Adipocyte (in vitro differentiated cells): ENCODE measurements around the gene RCOR1.
"Not testable (repeated sequence)": the region's sequence is repeated elsewhere in the genome, so short reads cannot be mapped to it uniquely, and the experiment has no call there.

ENCODE experiments used
- DNase-seq: peaks from one replicate; pipeline ENCODE4 v3.0.0-alpha.2; 2015; ENCODE audit warnings: low read depth
- H3K27me3 ChIP-seq: replicated peaks from 2 replicates; pipeline ENCODE4 v1.7.0; 2013; ENCODE audit warnings: mild to moderate bottlenecking, low read length, moderate library complexity; ENCODE audit not compliant: control insufficient read depth, insufficient read depth
- H3K36me3 ChIP-seq: 2 replicates; pipeline ENCODE4 v1.7.0; 2013; ENCODE audit warnings: low read length, mild to moderate bottlenecking, moderate library complexity; ENCODE audit not compliant: control insufficient read depth, insufficient read depth, severe bottlenecking
- H3K4me1 ChIP-seq: 2 replicates; pipeline ENCODE4 v1.7.0; 2013; ENCODE audit warnings: mild to moderate bottlenecking, low read length, moderate library complexity; ENCODE audit not compliant: control insufficient read depth, insufficient read depth
- H3K4me3 ChIP-seq: 2 replicates; pipeline ENCODE4 v1.7.0; 2013; ENCODE audit warnings: mild to moderate bottlenecking, low read length, moderate library complexity
- H3K9ac ChIP-seq: 2 replicates; pipeline ENCODE4 v1.7.0; 2013; ENCODE audit warnings: mild to moderate bottlenecking, low read length, moderate library complexity
- H3K9me3 ChIP-seq: 2 replicates; pipeline ENCODE4 v1.7.0; 2013; ENCODE audit warnings: mild to moderate bottlenecking, low read length, moderate library complexity; ENCODE audit not compliant: control insufficient read depth

RCOR1 gene

DNA sequence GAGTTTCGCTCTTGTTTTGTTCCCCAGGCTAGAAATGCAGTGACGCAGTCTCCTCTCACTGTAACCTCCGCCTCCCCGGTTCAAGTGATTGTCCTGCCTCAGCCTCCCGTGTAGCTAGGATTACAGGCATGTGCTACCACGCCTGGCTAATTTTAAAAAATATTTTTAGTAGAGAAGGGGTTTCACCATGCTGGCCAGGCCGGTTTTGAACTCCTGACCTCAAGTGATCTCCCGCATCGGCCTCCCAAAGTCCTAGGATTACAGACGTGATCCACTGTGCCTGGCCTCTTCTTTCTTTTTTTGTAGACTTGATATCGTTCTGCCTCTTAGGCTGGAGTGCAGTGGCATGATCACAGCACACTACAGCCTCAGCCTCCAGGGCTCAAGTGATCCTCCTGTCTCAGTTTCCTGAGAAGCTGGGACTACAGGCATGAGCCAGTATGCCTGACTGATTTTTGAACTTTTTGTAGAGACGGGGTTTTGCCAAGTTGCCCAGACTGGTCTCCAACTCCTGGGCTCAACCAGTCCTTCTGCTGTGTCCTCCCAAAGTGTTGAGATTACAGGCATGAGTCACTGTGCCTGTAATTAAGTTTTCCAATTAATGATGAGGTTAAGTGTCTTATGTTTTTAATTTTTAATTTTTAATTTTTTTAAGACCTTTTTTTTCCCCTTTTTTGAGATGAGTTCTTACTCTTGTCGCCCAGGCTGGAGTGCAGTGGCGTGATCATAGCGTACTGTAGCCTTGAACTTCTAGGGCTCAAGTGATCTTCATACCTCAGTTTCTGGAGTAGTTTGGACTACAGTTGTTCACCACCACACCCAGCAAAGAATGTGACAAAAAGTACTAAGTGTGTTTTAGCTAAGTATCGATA lies 10.2 kb downstream of the RCOR1 start:
- peaks cover 14% of the 10 kb centered on the region for H3K4me1 ChIP-seq
- no peak overlapping the region for H3K4me3 ChIP-seq
- H3K36me3 ChIP-seq, result peaks cover 5% of the 10 kb centered on the region
- H3K9ac ChIP-seq, result no peak overlapping the region
- H3K27me3 ChIP-seq, result no peaks in the 10 kb centered on the region
- no peaks in the 10 kb centered on the region for H3K9me3 ChIP-seq
- DNase-seq, result no peak

DNA sequence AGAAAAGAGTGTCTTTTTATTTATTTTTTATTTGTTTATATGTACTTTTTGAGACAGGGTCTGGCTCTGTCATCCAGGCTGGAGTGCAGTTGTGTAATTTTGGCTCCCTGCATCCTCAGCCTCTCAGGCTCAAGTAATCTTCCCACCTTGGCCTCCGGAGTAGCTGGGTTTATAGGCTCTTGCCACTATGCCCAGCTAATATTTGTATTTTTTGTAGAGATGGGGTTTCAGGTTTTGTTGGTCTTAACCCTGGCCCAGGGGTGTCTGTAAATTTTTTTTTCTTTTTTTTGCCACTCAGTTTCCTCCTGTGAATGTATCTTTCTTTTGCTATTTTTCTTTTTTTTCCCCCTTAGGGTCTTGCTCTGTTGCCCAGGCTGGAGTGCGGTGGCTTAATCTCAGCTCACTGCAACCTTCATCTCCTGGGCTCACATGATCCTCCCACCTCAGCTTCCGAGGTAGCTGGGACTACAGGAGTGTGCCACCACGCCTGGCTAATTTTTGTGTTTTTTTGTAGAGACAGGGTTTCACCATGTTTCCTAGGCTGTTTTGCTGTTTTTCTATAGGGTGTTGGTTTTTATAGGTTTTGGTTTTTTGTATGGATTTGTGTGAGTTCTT lies 11.0 kb downstream of the RCOR1 start:
- no peaks in the 10 kb centered on the region for H3K9me3 ChIP-seq
- DNase-seq, result no peak
- no peak overlapping the region for H3K4me3 ChIP-seq
- H3K27me3 ChIP-seq, result no peaks in the 10 kb centered on the region
- peaks cover 5% of the 10 kb centered on the region for H3K36me3 ChIP-seq
- H3K9ac ChIP-seq, result no peak overlapping the region
- H3K4me1 ChIP-seq, result peaks cover 14% of the 10 kb centered on the region

DNA sequence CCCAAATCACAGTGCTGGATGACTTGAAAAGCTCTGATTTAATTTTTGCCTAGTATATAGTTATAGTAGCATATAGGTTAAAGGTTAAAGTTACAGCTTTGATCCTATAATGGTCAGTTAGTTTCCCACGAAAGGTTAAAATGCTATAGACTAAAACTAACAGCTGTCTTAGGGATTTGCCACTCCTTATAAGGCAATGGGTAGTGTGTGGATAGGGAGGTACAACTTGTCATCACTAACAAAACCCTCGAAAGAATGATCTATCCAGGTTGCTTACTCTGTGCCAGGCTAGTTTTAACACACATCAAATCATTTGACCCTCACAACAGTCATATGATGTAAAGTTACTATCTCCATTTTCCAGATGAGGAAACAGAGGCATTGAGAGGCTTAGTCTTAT lies 11.7 kb downstream of the RCOR1 start:
- H3K36me3 ChIP-seq, result peaks cover under 1% of the 10 kb centered on the region
- H3K4me3 ChIP-seq, result no peak overlapping the region
- H3K9ac ChIP-seq, result no peak overlapping the region
- DNase-seq, result no peak
- no peaks in the 10 kb centered on the region for H3K27me3 ChIP-seq
- no peaks in the 10 kb centered on the region for H3K9me3 ChIP-seq
- H3K4me1 ChIP-seq, result peaks cover 14% of the 10 kb centered on the region

- no peak overlapping the region for H3K4me3 ChIP-seq
- no peak overlapping the region for H3K9ac ChIP-seq
- H3K4me1 ChIP-seq, result peaks cover 14% of the 10 kb centered on the region
- no peaks in the 10 kb centered on the region for H3K9me3 ChIP-seq
- peak; percentile 74 for DNase-seq
- no peaks in the 10 kb centered on the region for H3K36me3 ChIP-seq
- no peaks in the 10 kb centered on the region for H3K27me3 ChIP-seq
These were observed 12.6 kb downstream of the RCOR1 start for GRCh38 chr14:102605029-102605428.

DNA sequence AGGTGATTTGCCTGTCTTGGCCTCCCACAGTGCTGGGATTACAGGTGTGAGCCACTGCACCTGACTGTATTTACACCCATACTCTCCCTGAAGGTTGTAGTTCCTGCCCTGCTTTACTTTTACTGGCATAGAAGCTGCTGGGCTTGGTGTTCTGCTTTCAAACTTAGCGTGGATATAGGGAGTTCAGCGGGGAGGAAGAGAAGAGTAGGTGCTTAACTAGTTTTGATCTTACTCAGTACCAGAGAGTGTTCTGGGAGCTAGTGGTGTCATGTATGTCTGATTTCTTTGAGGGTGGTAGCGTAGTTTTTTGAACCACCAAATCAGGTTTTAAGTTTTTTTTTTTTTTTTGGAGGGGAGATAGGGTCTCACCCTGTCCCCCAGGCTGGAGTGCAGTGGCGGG lies 13.8 kb downstream of the RCOR1 start:
- Histone ChIP-seq H3K36me3 (no peaks in the 10 kb centered on the region), H3K9me3 (no peaks in the 10 kb centered on the region), H3K9ac (no peak overlapping the region), H3K4me1 (peaks cover 15% of the 10 kb centered on the region), H3K27me3 (no peaks in the 10 kb centered on the region), H3K4me3 (no peak overlapping the region)
- no peak for DNase-seq

DNA sequence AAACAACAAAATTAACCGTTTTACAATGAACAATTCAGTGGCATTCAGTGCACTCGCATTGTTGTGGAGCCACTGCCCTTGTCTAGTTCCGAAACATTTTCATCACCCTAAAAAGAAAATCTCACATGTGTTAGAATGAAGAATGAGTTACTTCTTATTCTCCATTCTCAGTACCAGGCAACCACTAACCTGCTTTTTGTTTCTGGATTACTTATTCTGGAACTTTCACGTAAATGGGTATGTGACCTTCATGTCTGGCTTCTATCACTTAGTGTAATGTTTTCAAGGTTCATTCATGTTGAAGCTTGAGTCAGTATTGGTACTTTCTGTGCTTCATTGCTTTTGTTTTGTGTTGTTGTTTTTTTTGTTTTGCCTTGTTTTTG lies 15.6 kb downstream of the RCOR1 start:
- Histone ChIP-seq H3K4me1 (peaks cover 18% of the 10 kb centered on the region), H3K36me3 (no peaks in the 10 kb centered on the region), H3K4me3 (no peak overlapping the region), H3K9ac (no peak overlapping the region), H3K9me3 (no peaks in the 10 kb centered on the region), H3K27me3 (no peaks in the 10 kb centered on the region)
- no peak for DNase-seq

- Histone ChIP-seq H3K27me3 (no peaks in the 10 kb centered on the region), H3K36me3 (no peaks in the 10 kb centered on the region), H3K9me3 (no peaks in the 10 kb centered on the region), H3K4me3 (no peak overlapping the region), H3K9ac (no peak overlapping the region), H3K4me1 (peaks cover 8% of the 10 kb centered on the region)
- no peak for DNase-seq
These were observed 18.7 kb downstream of the RCOR1 start for GRCh38 chr14:102610968-102611811.

DNA sequence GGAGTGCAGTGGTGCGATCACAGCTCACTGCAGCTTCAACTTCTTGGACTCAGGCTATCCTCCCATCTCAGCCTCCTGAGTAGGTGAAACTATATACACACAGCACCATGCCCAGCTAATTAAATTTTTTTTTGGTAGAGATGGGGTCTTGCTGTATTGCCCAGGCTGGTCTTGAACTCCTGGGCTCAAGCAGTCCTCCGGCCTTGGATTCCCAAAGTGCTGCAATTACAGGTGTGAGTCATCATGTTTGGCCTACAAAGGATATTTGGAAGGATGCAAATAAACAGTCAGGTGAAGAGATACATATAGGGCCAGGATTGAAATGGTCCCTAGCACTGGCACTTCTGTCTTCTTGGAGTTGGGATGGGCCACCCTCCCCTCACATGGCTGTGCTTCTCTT lies 23.9 kb downstream of the RCOR1 start:
- Histone ChIP-seq H3K9me3 (no peaks in the 10 kb centered on the region), H3K4me1 (peaks cover 16% of the 10 kb centered on the region), H3K36me3 (no peaks in the 10 kb centered on the region), H3K4me3 (no peak overlapping the region), H3K9ac (no peak overlapping the region), H3K27me3 (no peaks in the 10 kb centered on the region)
- DNase-seq, result no peak

GRCh38 chr14:102616799-102617198 lies 24.4 kb downstream of the RCOR1 start:
- H3K9ac ChIP-seq, result no peak overlapping the region
- DNase-seq, result no peak
- no peaks in the 10 kb centered on the region for H3K9me3 ChIP-seq
- H3K4me1 ChIP-seq, result peaks cover 11% of the 10 kb centered on the region
- no peaks in the 10 kb centered on the region for H3K36me3 ChIP-seq
- no peaks in the 10 kb centered on the region for H3K27me3 ChIP-seq
- H3K4me3 ChIP-seq, result peak overlapping the region; percentile 39

DNA sequence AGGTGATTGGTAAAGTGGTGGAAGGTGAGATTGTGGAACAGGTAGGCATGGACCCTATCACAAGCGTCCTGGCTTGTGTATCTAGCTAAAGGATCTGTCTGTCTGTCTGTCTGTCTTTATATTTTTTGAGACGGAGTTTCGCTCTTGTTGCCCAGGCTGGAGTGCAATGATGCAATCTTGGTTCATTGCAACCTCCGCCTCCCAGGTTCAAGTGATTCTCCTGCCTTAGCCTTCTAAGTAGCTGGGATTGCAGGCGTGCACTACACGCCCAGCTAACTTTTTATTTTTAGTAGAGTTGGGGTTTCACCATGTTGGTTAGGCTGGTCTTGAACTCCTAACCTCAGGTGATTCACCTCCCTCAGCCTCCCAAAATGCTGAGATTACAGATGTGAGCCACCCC lies 26.6 kb downstream of the RCOR1 start:
- not testable (repeated sequence) for H3K36me3 ChIP-seq, H3K9ac ChIP-seq, H3K27me3 ChIP-seq, H3K4me1 ChIP-seq, H3K9me3 ChIP-seq, DNase-seq, H3K4me3 ChIP-seq

- DNase-seq, result peak; percentile 30
- no peak overlapping the region for H3K9ac ChIP-seq
These were observed 28.0 kb downstream of the RCOR1 start for GRCh38 chr14:102620413-102620812.

More at GRCh38 chr14:102620413-102620812, 28.0 kb downstream of the RCOR1 start:
- Histone ChIP-seq H3K36me3 (no peaks in the 10 kb centered on the region), H3K4me1 (peaks cover 10% of the 10 kb centered on the region), H3K4me3 (no peak overlapping the region), H3K27me3 (no peaks in the 10 kb centered on the region), H3K9me3 (no peaks in the 10 kb centered on the region)
